HEK293 (cell line): ENCODE measurements around the gene ARFGAP1.

Experiments used
- CTCF ChIA-PET: fragments of 350-600 bp; formaldehyde crosslinking; extraction: SDS; loops from one replicate; lab custom pipeline; 2021; ENCODE audit warnings: antibody characterized with exemption; lab: Yijun Ruan, JAX
- POLR2A ChIA-PET: fragments of 300-600 bp; formaldehyde crosslinking; extraction: SDS; loops from one replicate; lab custom pipeline; 2020; ENCODE audit warnings: antibody characterized with exemption, inconsistent platforms; lab: Yijun Ruan, JAX
- H3K27ac ChIP-seq: fragments of 200-500 bp; sonication (Bioruptor generic); 2 replicates; pipeline ENCODE4 v1.5.1; 2014; ENCODE audit warnings: low read depth, low read length, control low read depth, inconsistent platforms; ENCODE audit errors: extremely low read depth
- H3K36me3 ChIP-seq, 2 experiments: fragments of 200-500 bp in 1 of 2; sonication (Bioruptor generic) in 1 of 2; 1 replicate in 1 of 2; 2 replicates in 1 of 2; pipeline ENCODE4 v1.5.1; 2014 to 2017; ENCODE audit warnings: inconsistent platforms in 2 of 2, low read length in 2 of 2; ENCODE audit not compliant: control insufficient read depth in 2 of 2, insufficient read depth in 1 of 2
- H3K4me1 ChIP-seq: fragments of 200-500 bp; sonication (Bioruptor generic); 2 replicates; pipeline ENCODE4 v1.5.1; 2014; ENCODE audit warnings: mild to moderate bottlenecking, low read length, inconsistent platforms; ENCODE audit not compliant: control insufficient read depth, insufficient read depth
- H3K4me3 ChIP-seq: 2 replicates; pipeline ENCODE4 v1.5.1; 2011; ENCODE audit warnings: low read depth, mild to moderate bottlenecking, control low read depth, low read length, moderate library complexity
- H3K9me3 ChIP-seq: fragments of 200-500 bp; sonication (Bioruptor generic); 2 replicates; pipeline ENCODE4 v1.5.1; 2014; ENCODE audit warnings: low read depth, low read length, inconsistent platforms; ENCODE audit not compliant: control insufficient read depth, insufficient read depth
- ELK4 ChIP-seq: IDR thresholded peaks from 2 replicates; pipeline ENCODE4 v1.6.1; 2011; ENCODE audit warnings: mild to moderate bottlenecking, low read depth, low read length, borderline replicate concordance
- GLI2 ChIP-seq: fragments of 450-650 bp; formaldehyde crosslinking; IDR thresholded peaks from 2 replicates; pipeline ENCODE4; 2017; ENCODE audit warnings: missing biosample characterization, missing genetic modification characterization, low read depth, borderline replicate concordance
- GLIS1 ChIP-seq: fragments of 450-650 bp; formaldehyde crosslinking; IDR thresholded peaks from 2 replicates; pipeline ENCODE4 v1.5.1; 2016; ENCODE audit warnings: missing biosample characterization, missing genetic modification characterization
- GLIS2 ChIP-seq: fragments of 450-650 bp; formaldehyde crosslinking; IDR thresholded peaks from 2 replicates; pipeline ENCODE4 v1.5.1; 2016; ENCODE audit warnings: missing biosample characterization, missing genetic modification characterization
- KLF8 ChIP-seq: fragments of 450-650 bp; formaldehyde crosslinking; IDR thresholded peaks from 2 replicates; pipeline ENCODE4 v1.5.1; 2016; ENCODE audit warnings: missing biosample characterization, missing genetic modification characterization
- MEIS1 ChIP-seq: sonication (generic); formaldehyde crosslinking; IDR thresholded peaks from 2 replicates; pipeline ENCODE4 v1.8.1; 2022; ENCODE audit warnings: missing genetic modification reagents, mild to moderate bottlenecking, borderline replicate concordance
- MYNN ChIP-seq: fragments of 450-650 bp; formaldehyde crosslinking; IDR thresholded peaks from 2 replicates; pipeline ENCODE4 v1.5.1; 2016; ENCODE audit warnings: missing biosample characterization, missing genetic modification characterization, borderline replicate concordance
- PRDM1 ChIP-seq: fragments of 450-650 bp; formaldehyde crosslinking; IDR thresholded peaks from 2 replicates; pipeline ENCODE4; 2016; ENCODE audit warnings: missing biosample characterization, missing genetic modification characterization
- YY2 ChIP-seq: fragments of 450-650 bp; formaldehyde crosslinking; IDR thresholded peaks from 2 replicates; pipeline ENCODE4 v1.5.1; 2016; ENCODE audit warnings: missing biosample characterization, missing genetic modification characterization
- ZBTB17 ChIP-seq: fragments of 450-650 bp; formaldehyde crosslinking; IDR thresholded peaks from 2 replicates; pipeline ENCODE4 v1.5.1; 2016; ENCODE audit warnings: missing biosample characterization, missing genetic modification characterization
- ZIC2 ChIP-seq: fragments of 450-650 bp; formaldehyde crosslinking; IDR thresholded peaks from 2 replicates; pipeline ENCODE4 v1.5.1; 2016; ENCODE audit warnings: missing biosample characterization, missing genetic modification characterization
- ZNF114 ChIP-seq: fragments of 450-650 bp; formaldehyde crosslinking; IDR thresholded peaks from 2 replicates; pipeline ENCODE4 v1.5.0; 2017; ENCODE audit warnings: missing biosample characterization, missing genetic modification characterization
- ZNF146 ChIP-seq: fragments of 450-650 bp; formaldehyde crosslinking; IDR thresholded peaks from 2 replicates; pipeline ENCODE4 v1.5.1; 2016; ENCODE audit warnings: missing biosample characterization, missing genetic modification characterization
- ZNF214 ChIP-seq: fragments of 450-650 bp; formaldehyde crosslinking; IDR thresholded peaks from 2 replicates; pipeline ENCODE4 v1.5.1; 2017; ENCODE audit warnings: missing biosample characterization, mild to moderate bottlenecking, missing genetic modification characterization, borderline replicate concordance
- ZNF223 ChIP-seq: fragments of 450-650 bp; formaldehyde crosslinking; IDR thresholded peaks from 2 replicates; pipeline ENCODE4 v1.5.1; 2016; ENCODE audit warnings: missing biosample characterization, missing genetic modification characterization
- ZNF274 ChIP-seq, 2 experiments: fragments of 200-500 bp in 1 of 2; fragments of 450-650 bp in 1 of 2; sonication (Bioruptor generic) in 1 of 2; formaldehyde crosslinking in 1 of 2; IDR thresholded peaks; 2 replicates each; pipeline versions ENCODE4 v1.5.1 to v1.6.1; 2014 to 2016; ENCODE audit warnings: borderline replicate concordance in 1 of 2, inconsistent platforms in 1 of 2, low read length in 1 of 2, missing biosample characterization in 1 of 2, missing genetic modification characterization in 1 of 2
- ZNF391 ChIP-seq: fragments of 450-650 bp; formaldehyde crosslinking; IDR thresholded peaks from 2 replicates; pipeline ENCODE4 v1.5.1; 2016; ENCODE audit warnings: low read depth, missing biosample characterization, missing genetic modification characterization, borderline replicate concordance
- ZNF433 ChIP-seq: fragments of 450-650 bp; formaldehyde crosslinking; IDR thresholded peaks from 2 replicates; pipeline ENCODE4 v1.5.1; 2016; ENCODE audit warnings: missing biosample characterization, missing genetic modification characterization, low read depth
- ZNF501 ChIP-seq: fragments of 450-650 bp; formaldehyde crosslinking; IDR thresholded peaks from 2 replicates; pipeline ENCODE4 v1.5.1; 2016; ENCODE audit warnings: missing biosample characterization, missing genetic modification characterization
- ZNF530 ChIP-seq: fragments of 450-650 bp; formaldehyde crosslinking; IDR thresholded peaks from 2 replicates; pipeline ENCODE4 v1.5.1; 2016; ENCODE audit warnings: low read depth, missing biosample characterization, missing genetic modification characterization
- ZNF600 ChIP-seq: fragments of 450-650 bp; formaldehyde crosslinking; IDR thresholded peaks from 2 replicates; pipeline ENCODE4 v1.5.1; 2016; ENCODE audit warnings: missing biosample characterization, missing genetic modification characterization
- ZNF610 ChIP-seq: fragments of 450-650 bp; formaldehyde crosslinking; IDR thresholded peaks from 2 replicates; pipeline ENCODE4 v1.5.1; 2016; ENCODE audit warnings: missing biosample characterization, missing genetic modification characterization, borderline replicate concordance
- ZNF639 ChIP-seq: fragments of 450-650 bp; formaldehyde crosslinking; IDR thresholded peaks from 2 replicates; pipeline ENCODE4 v1.5.1; 2016; ENCODE audit warnings: missing biosample characterization, missing genetic modification characterization
- ZNF670 ChIP-seq: fragments of 450-650 bp; formaldehyde crosslinking; IDR thresholded peaks from 2 replicates; pipeline ENCODE4 v1.5.1; 2016; ENCODE audit warnings: missing biosample characterization, missing genetic modification characterization, low read depth
- ZNF776 ChIP-seq: fragments of 450-650 bp; formaldehyde crosslinking; IDR thresholded peaks from 2 replicates; pipeline ENCODE4 v1.5.0; 2017; ENCODE audit warnings: missing biosample characterization, missing genetic modification characterization, borderline replicate concordance
- ZNF785 ChIP-seq: fragments of 450-650 bp; formaldehyde crosslinking; IDR thresholded peaks from 2 replicates; pipeline ENCODE4 v1.5.1; 2016; ENCODE audit warnings: missing biosample characterization, missing genetic modification characterization

ARFGAP1 gene

GRCh38 chr20:63261060-63261794 lies 11.4 kb upstream of the ARFGAP1 start:
- ChIA-PET POLR2A (no interaction called here), CTCF (interaction anchor here (1.3 kb wide), 1 partner anchor 19 kb away, joined by 3 read pairs; no protein-coding TSS in a partner anchor)
- Histone ChIP-seq H3K27ac (no peak overlapping the region), H3K4me3 (no peak overlapping the region), H3K4me1 (no peaks in the 10 kb centered on the region), H3K36me3 (no peaks in the 10 kb centered on the region), H3K9me3 (no peaks in the 10 kb centered on the region)
- TF ChIP-seq ZNF146 (tag by site-specific recombination) (no peak), ZBTB17 (tag by site-specific recombination) (peak; percentile 60), ZIC2 (tag by site-specific recombination) (peak; percentile 53), GLIS1 (tag by site-specific recombination) (peak; percentile 41)

- Histone ChIP-seq H3K9me3 (no peaks in the 10 kb centered on the region), H3K27ac (no peak overlapping the region), H3K4me1 (no peaks in the 10 kb centered on the region), H3K4me3 (no peak overlapping the region), H3K36me3 (no peaks in the 10 kb centered on the region)
- TF ChIP-seq MYNN (no peak), ZNF600 (tag by site-specific recombination) (0 out of 2 replicates have a peak, but pooled peaks have one; percentile 12)
- ChIA-PET POLR2A (no interaction called here), CTCF (no interaction called here)
Measured at GRCh38 chr20:63261795-63262528, 10.7 kb upstream of the ARFGAP1 start.

DNA sequence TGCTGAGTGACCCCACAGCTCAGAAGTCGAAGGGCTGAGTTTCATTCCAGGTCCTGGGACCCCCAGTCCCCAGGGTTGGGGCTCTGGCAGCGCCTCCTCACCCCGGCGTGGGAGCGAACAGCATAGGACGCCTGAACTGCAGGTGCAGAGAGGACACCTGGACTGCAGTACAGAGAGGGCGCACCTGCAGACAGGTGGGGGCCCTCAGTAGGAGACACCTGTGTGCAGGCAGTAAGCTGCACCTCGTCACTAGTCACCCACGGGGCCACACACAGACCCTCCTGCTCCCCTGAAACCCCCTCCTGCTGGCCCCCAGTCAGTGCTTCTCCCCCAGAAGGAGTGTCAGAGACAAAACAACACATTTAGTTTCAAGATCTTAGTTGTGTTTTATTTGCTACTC lies 9.8 kb upstream of the ARFGAP1 start:
- no peaks in the 10 kb centered on the region for H3K9me3 ChIP-seq
- no peaks in the 10 kb centered on the region for H3K4me1 ChIP-seq
- H3K4me3 ChIP-seq = no peak overlapping the region
- ChIA-PET CTCF (interaction anchor here (0.6 kb wide), 1 partner anchor 39 kb away, joined by 4 read pairs; no protein-coding TSS in a partner anchor), POLR2A (no interaction called here)
- TF ChIP-seq ZNF214 (tag by site-specific recombination) (no peak), ZNF433 (tag by site-specific recombination) (no peak), GLI2 (no peak), ZNF391 (tag by site-specific recombination) (no peak), PRDM1 (tag by site-specific recombination) (no peak), MEIS1 (CRISPR knock-in tag) (no peak), ZBTB17 (tag by site-specific recombination) (no peak), ZNF670 (tag by site-specific recombination) (no peak), ZNF785 (tag by site-specific recombination) (no peak), ZNF274 (IDR thresholded peaks at IDR 0.05; ENCODE audit: low read length) (no peak), ZNF274 (tag by site-specific recombination; IDR thresholded peaks at IDR 0.05; ENCODE audit: borderline replicate concordance) (no peak)
- H3K27ac ChIP-seq = no peak overlapping the region
- no peaks in the 10 kb centered on the region for H3K36me3 ChIP-seq

GRCh38 chr20:63264000-63264399 lies 8.6 kb upstream of the ARFGAP1 start:
- Histone ChIP-seq H3K4me3 (no peak overlapping the region), H3K4me1 (no peaks in the 10 kb centered on the region), H3K9me3 (no peaks in the 10 kb centered on the region), H3K27ac (no peak overlapping the region), H3K36me3 (no peaks in the 10 kb centered on the region)
- POLR2A ChIA-PET = no interaction called here
- CTCF ChIA-PET = no interaction called here
- TF ChIP-seq ELK4 = no peak
- TF ChIP-seq KLF8 = no peak
- no peak for TF ChIP-seq ZNF610
- no peak for TF ChIP-seq ZNF639 (tag by site-specific recombination)
- no peak for TF ChIP-seq ZNF223 (tag by site-specific recombination)
- no peak for TF ChIP-seq ZNF530
- no peak for TF ChIP-seq GLIS2 (tag by site-specific recombination)
- TF ChIP-seq ZNF114 (tag by site-specific recombination) = no peak
- no peak for TF ChIP-seq ZNF776
- no peak for TF ChIP-seq ZNF391 (tag by site-specific recombination)
- TF ChIP-seq ZNF501 (tag by site-specific recombination) = no peak
- no peak for TF ChIP-seq YY2 (tag by site-specific recombination)
